Suppressor macrophage (primary cell): ENCODE results near the gene OBSCN.
"Not testable (repeated sequence)": the region's sequence is repeated elsewhere in the genome, so short reads cannot be mapped to it uniquely, and the experiment has no call there.

Experiments used
- DNase-seq, 4 experiments: peaks; one replicate each; pipeline ENCODE4 v3.0.0-alpha.2; 2020 to 2022

Gene OBSCN

GRCh38 chr1:228170666-228171065, 37.2 kb upstream of the OBSCN start:
- no peak for DNase-seq

GRCh38 chr1:228171221-228171891, 36.5 kb upstream of the OBSCN start:
- DNase-seq = no peak

- DNase-seq = no peak
Measured at GRCh38 chr1:228172591-228173527, 35.0 kb upstream of the OBSCN start.

- not testable (repeated sequence) for DNase-seq
Measured at GRCh38 chr1:228173528-228174481, 34.0 kb upstream of the OBSCN start.

- DNase-seq = no peak
Measured at GRCh38 chr1:228174482-228175315, 33.1 kb upstream of the OBSCN start.

DNA sequence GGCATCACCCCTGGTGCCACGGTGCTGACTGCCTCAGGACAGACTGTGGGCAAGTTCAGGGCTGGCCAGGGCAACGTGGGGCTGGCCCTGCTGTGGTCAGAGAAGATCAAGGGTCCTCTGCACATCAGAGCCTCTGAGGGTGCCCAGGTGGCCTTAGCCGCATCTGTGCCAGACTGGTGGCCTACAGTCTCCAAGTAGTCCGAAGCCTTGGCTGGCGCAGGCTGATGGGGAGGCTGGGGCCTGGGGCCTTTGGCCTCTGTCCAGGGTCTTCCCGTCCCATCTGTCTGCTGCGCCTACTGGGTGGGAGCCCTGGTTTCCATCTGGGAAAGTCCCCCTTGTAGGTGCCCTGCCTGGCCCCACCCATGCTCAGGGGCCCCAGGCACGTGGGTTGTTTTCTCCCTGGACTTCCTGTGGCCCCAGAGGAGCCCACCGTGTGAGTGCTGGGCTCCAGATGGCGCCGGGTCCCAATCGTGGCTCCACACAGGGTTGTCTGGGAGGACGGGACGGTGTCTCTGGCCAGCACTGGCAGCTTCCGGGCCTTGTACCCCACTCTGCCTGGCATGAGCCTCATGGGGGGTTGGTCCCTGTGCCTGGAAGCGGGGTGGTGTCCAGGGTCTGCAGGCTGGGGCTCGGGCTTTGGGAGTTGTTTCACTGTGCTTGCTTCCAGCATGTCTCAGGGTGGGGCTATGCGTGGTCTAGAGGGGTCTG, 32.4 kb upstream of the OBSCN start:
- no peak for DNase-seq

DNA sequence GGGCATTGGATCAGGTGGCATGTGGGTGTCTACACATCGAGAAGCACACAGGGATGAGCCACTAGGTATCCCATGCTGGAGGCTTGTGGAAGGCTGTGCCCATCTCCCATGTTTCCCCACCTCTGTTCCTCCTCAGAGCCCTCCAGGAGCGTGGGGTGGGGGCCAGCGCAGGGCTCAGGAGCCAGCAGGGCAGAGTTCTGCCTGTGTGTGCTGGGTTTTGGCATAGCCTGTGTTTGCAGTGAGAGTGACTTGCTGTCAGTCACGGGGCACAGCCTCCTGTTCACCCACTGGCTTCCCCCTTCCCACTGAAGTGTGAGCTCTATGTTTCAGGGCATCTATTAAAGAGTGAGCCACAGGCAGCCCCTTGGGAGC, 31.8 kb upstream of the OBSCN start:
- no peak for DNase-seq

DNA sequence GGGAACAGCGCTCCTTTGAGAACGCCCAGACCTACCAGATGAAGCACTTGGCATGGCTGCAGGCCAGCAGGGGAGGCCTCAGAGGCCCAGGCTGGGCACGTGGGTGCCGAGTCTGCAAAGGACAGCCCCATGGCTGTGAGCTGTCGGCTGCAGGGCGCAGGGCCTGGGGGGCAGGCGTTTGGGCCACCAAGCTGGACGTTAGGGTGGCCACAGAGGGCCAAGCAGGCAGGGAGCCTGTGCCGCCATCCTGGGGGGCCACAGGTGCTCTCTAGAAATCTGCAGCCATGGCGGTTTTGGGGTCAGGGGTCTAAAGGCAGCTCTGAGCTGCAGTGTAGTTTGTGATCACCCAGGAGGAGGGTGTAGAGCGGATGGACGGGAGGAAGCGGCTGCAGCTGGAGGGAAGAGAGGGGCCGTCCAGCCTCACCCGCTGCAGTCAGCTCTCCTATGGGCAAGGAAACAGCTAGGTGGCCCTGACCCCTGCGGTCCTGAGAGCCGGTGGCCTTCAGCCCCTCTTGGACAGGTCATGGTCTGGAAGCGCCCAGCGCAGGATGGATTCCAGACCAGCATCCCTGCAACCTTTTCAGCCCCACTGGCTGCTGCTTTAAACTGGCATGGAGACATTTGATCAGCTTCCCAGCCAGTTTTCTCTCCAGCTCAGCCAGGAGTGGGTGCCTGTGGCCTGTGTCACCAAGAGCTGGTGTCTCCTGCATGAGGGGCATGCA, 31.2 kb upstream of the OBSCN start:
- no peak for DNase-seq

DNA sequence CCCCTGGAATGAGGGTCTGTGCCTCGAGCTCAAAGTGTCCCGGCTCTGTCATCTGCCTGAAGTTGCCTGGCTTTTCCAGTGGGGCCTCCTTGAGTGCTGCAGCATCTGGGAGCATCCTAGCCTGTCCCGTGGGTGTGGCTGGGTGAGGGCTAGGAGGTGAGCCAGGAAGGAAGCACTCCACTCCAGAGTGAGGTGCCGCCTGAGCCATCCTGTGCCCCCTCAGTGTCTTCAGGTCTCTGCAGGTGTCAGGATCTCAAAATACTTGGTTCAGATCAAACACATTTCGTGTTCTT, 30.7 kb upstream of the OBSCN start:
- DNase-seq = no peak

DNA sequence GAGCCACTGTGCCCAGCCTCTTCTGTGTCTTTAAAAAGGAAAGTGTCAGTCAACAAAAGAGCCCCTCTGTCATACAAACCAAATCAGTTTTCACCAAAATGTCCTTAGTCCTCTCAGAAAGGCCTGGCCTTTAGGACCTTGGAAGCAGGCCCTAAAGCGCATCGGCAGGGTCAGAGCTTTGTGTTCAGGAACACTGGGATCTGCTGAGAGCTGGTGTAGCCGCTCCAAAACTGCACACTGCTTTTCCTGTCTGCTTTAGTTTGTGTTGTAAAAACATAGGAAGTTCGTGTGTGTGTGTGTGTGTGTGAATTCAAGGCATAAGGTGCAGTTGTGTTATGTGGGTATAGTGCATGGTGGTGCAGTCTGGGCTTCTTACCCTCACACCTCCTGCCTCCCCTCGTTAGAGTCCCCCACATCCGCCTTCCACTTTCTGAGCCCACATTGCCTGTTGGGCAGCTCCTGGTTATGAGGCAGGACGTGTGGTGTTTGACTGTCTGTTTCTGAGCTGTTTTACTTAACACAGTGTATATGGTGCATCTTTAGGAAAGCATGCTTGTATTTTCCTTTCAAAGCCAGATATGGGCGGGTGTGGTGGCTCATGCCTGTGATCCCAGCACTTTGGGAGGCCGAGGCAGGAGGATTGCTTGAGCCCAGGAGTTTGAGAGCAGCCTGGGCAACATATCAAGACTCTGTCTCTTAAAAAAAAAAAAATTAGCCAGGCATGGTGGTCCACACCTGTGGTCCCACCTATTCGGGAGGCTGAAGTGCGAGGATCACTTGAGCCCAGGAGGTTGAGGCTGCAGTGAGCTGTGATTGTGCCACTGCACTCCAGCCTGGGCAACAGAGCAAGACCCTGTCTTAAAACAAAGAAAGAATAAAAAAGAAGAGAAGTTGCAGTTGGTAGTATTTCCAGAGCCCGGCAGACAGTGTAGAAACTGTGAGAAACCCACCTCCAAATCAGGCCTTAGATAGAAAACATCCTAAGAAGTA, 29.8 kb upstream of the OBSCN start:
- DNase-seq = no peak

DNA sequence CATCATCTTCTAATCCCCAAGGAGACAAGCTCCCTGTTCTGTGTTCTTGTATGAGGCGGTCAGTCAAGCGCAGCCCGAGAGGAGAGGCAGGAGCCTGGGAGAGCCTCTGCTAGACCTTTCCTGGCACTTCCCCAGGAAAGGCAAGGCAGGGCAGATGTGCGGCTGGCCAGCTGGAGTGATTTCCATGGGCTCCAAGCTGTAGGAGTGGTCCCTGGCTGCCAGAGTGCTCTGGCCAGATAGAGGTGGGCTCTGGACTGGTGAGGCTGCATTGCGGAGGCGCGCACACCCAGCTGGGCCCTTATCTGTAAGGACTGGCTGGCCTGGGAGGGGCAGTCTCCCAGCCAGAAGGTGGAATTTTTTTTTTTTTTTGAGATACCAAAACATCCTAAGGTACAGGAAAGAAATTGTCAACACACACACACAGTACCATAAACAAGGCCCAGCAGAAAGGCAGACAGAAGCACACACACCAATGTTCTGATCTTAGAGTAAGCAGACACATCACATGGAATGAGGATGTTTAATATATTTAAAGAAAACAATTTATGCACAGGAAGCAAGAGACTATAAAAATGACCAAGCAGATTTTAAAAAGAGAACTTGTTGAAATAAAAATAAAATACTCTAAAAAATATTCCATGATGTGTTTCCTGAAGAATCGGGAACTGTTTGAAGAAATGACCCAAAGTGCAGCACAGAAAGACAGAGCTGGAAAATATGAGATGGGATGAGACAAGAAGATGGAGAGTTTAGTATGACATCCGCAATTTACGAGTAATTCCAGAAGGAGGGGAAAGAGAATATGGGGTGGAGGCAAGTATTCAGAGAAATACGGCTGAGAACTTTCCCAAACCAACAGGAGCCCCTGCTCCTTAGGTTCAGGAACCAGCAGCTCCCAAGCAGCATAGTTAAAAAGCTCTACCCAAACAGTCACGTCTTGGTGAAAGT, 28.8 kb upstream of the OBSCN start:
- peak; percentile 19 to 69 (median 32) for DNase-seq

DNA sequence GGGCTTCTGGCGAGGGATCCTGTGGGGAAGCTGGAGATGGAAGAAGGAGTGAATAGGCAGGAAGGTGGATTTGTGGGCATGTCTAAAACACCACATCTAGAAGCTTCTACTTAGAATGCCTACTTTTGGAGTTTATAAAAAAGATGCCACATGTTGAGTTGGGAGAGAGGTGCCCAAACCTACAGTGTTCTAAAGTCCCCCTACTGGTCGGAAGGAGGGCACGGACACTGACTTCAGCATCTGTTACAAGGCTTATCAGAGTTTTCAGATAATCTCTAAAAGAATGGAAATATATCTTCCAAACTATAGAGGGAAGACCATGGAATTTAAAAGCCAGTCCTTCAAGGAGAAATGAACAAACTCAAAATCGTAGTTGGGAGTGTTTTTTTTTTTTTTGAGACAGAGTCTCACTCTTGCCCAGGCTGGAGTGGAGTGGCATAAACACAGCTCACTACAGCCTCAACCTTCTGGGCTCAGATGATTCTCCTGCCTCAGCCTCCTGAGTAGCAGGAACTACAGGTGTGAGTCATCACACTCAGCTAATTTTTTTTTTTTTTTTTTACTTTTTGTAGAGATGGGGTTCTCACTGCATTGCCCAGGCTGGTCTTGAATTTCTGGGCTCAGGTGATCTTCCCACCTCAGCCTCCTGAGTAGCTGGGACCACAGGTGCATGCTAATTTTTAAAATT, 27.4 kb upstream of the OBSCN start:
- DNase-seq = peak in 3 of 4 experiments; percentile 25 to 42 (median 28)

DNA sequence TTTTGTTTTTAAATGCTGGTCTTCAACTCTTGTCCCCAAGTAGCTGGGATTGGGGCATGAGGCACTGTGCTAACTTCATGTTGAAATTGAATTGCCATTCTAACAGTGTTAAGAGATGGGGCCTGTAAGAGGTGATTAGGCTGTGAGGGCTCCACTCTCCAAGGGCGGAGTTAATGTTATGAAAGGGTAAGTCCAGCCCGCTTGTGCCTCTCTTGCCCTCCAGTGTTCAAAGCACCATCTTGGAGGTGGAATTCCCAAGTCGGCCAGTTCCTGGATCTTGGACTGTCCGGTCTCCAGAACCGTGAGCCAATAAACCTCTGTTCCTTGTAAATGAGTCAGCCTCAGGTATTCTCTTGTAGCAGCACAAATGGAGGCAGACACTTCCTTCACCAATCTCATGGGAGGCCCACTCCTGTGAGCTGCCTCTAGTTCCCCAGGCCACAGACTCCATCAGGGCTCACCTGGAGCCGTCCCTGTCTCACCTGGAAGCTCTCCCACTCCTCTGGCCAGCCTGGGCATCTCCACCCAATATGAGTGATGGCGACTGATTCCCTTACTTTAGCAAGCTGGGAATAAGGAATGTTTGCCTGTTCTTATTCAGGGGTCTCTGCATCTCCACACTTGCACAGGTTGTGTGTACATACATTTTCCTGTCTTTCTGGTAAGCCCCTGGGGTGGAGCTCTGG, 26.7 kb upstream of the OBSCN start:
- no peak for DNase-seq

GRCh38 chr1:228181645-228182034, 26.2 kb upstream of the OBSCN start:
- no peak for DNase-seq

DNA sequence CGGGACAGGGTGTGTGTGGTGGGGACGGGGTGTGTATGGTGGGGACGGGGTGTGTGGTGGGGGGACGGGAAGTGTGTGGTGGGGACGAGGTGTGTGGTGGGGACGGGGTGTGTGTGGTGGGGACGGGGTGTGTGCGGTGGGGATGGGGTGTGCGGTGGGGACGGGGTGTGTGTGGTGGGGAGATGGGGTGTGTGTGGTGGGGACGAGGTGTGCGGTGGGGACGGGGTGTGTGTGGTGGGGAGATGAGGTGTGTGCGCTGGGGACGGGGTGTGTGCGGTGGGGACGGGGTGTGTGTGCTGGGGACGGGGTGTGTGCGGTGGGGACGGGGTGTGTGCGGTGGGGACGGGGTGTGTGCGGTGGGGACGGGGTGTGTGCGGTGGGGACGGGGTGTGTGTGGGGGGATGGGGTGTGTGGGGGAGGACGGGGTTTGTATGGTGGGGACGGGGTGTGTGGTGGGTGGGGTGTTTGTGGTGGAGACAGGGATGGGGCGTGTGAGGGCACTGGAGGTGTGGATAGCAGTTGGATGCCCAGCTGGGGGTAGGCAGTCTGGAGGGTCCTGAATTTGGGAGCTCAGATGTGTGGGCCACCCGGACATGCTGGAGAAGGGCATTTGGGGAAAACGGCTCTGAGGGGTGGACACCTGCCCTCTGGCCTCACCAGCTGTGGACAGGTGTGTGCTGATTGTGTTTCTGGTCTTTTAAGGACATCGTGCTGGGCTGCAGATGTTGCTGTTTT, 25.4 kb upstream of the OBSCN start:
- no peak for DNase-seq

GRCh38 chr1:228184152-228184551, 23.7 kb upstream of the OBSCN start:
- DNase-seq = no peak
